Prostate gland (tissue), 2 donors: Measurements from ENCODE around the gene KCND2. TPM values are rescaled to one million over a fixed set of nuclear protein-coding genes. Genes with fewer than 3 reads are reported as not detected.

Experiments used
- DNase-seq: peaks from one replicate; pipeline ENCODE4 v3.0.0-alpha.2; 2019; ENCODE audit warnings: low spot score
- H3K27ac ChIP-seq, 2 donors: fragments of 200-600 bp; sonication (generic); 2 replicates each; pipeline ENCODE4 v1.5.1; 2017 to 2019
- H3K27me3 ChIP-seq: fragments of 200-600 bp; sonication (generic); replicated peaks from 2 replicates; pipeline ENCODE4 v1.5.1; 2019; ENCODE audit not compliant: insufficient read depth
- H3K36me3 ChIP-seq, 2 donors: fragments of 200-600 bp; sonication (generic); 1 replicate in 1 of 2; 2 replicates in 1 of 2; pipeline versions ENCODE4 v1.5.1 to v1.8.1; 2017 to 2019
- H3K4me1 ChIP-seq: fragments of 200-600 bp; sonication (generic); replicated peaks from 2 replicates; pipeline ENCODE4 v1.5.1; 2019
- H3K4me3 ChIP-seq, 2 donors: fragments of 200-600 bp; sonication (generic); 2 replicates each; pipeline ENCODE4 v1.5.1; 2017 to 2019
- H3K9me3 ChIP-seq: fragments of 200-600 bp; sonication (generic); 2 replicates; pipeline ENCODE4 v1.5.1; 2017
- CTCF ChIP-seq, 4 experiments: fragments of 200-600 bp in 2 of 4; fragments of 450-650 bp in 2 of 4; sonication (generic) in 2 of 4; IDR thresholded peaks; 1 replicate in 3 of 4; 2 replicates in 1 of 4; pipeline ENCODE4 v1.5.1; 2016 to 2019; ENCODE audit warnings: antibody characterized with exemption in 4 of 4, mild to moderate bottlenecking in 2 of 4, moderate library complexity in 2 of 4
- POLR2A ChIP-seq: fragments of 450-650 bp; IDR thresholded peaks from one replicate; pipeline ENCODE4 v1.6.1; 2016; ENCODE audit warnings: antibody characterized with exemption, mild to moderate bottlenecking
- POLR2AphosphoS5 ChIP-seq: sonication (generic); formaldehyde crosslinking; IDR thresholded peaks from one replicate; pipeline ENCODE4 v1.6.1; 2017; ENCODE audit warnings: antibody characterized with exemption
- WGBS: methylation state at CpG from one replicate; pipeline ENCODE4 v1.1.5; 2018; 5-methylcytosine and 5-hydroxymethylcytosine counted together
- intact Hi-C: fragments of 100-400 bp; cut with DNase I; formaldehyde crosslinking; loops from one replicate; pipeline ENCODE4 v1.14.2; 2022
- total RNA-seq, 2 donors: library from RNA; depleted of rRNA; stranded (reverse); fragments of >200 nt; gene quantifications; one replicate each; pipeline ENCODE4 v1.1.0, GENCODE V29; 2016

The KCND2 gene
- total RNA-seq, 2 donors from 2014 or later = 3.0 TPM; not detected in 1

DNA sequence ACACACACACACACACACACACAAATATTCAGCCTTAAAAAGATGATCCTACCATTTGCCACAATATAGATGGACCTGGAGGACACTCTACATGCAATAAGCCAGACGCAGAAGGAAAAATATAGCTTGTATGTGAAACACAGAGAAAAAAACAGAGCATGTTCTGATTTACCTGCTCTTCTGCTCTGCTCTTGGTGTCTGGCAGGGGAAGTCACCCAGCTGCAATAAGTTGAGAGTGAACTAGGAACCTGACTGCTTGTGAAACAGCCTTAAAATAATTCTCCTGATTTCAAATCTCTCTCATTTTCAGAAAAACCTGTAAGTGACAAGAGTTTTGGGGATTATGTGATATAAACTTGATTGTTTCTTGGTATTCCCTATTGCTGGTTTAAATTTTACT is 31.0 kb upstream of the KCND2 start:
- no peak overlapping the region for H3K27ac ChIP-seq
- H3K36me3 ChIP-seq = no peaks in the 10 kb centered on the region
- no peaks in the 10 kb centered on the region for H3K27me3 ChIP-seq
- no peaks in the 10 kb centered on the region for H3K4me1 ChIP-seq
- H3K4me3 ChIP-seq = no peak overlapping the region
- no peaks in the 10 kb centered on the region for H3K9me3 ChIP-seq
- no peak for DNase-seq
- TF ChIP-seq POLR2A = no peak
- 80% methylated on average over 1 of the region's 1 CpG for WGBS
- intact Hi-C loops = no loop called here

DNA sequence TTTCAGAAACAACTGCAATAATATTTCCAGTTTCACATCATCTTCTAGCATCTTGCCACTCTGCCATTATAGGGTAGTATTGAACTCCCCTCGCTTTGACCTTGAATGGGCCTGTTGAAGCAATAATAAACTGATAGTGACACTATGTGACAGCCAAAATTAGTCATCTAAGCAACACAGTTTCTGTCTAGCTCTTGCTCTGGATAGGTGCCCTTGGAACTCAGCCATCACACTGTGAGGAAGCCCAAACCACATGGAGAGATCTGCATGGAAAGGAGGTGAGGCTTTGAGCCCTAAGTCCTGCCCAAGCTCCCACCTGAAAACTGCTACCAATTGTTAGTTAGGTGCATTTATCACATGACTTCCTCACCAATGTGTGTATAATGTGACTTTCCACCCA is 18.1 kb upstream of the KCND2 start:
- intact Hi-C loops = no loop called here
- 78% methylated on average over 1 of the region's 1 CpG for WGBS
- H3K27me3 ChIP-seq = no peaks in the 10 kb centered on the region
- DNase-seq = no peak
- TF ChIP-seq POLR2A = no peak
- TF ChIP-seq POLR2AphosphoS5 = no peak
- no peak for TF ChIP-seq CTCF (IDR thresholded peaks at IDR 0.05)
- no peaks in the 10 kb centered on the region for H3K4me1 ChIP-seq
- H3K4me3 ChIP-seq = no peak overlapping the region
- H3K36me3 ChIP-seq = no peaks in the 10 kb centered on the region
- H3K27ac ChIP-seq = no peak overlapping the region
- H3K9me3 ChIP-seq = no peaks in the 10 kb centered on the region

DNA sequence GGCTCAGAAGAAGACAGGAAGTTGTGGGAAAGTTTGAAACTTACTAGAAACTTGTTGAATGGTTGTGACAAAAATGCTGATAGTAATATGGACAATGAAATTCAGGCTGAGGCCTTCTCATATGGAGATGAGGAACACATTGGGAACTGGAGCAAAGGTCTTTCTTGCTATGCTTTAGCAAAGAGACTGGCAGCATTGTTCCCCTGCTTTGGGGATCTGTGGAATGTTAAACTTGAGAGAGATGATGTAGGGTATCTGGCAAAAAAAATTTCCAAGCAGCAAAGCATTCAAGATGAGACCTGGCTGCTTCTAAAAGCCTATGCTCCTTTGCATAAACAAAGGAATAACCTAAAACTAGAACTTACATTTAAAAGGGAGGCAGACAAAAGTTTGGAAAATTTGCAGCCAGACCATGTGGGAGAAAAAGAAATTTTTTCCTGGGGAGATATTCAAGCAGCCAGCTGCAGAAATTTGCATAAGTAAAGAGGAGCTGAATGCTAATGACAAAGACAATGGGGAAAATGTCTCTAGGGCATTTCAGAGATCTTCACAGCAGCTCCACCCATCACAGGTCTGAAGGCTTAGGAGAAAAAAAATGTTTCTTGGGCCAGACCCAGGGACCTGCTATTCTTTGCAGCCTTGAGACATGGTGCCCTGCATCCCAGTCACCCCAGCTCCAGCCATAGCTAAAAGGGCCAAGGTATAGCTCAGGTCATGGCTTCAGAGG is 16.5 kb upstream of the KCND2 start:
- DNase-seq = no peak
- Histone ChIP-seq H3K27me3 (no peaks in the 10 kb centered on the region), H3K9me3 (no peaks in the 10 kb centered on the region), H3K4me1 (no peaks in the 10 kb centered on the region), H3K4me3 (no peak overlapping the region), H3K36me3 (no peaks in the 10 kb centered on the region), H3K27ac (no peak overlapping the region)
- intact Hi-C loops = no loop called here
- TF ChIP-seq CTCF (IDR thresholded peaks at IDR 0.05) (no peak), POLR2A (no peak), POLR2AphosphoS5 (no peak)

DNA sequence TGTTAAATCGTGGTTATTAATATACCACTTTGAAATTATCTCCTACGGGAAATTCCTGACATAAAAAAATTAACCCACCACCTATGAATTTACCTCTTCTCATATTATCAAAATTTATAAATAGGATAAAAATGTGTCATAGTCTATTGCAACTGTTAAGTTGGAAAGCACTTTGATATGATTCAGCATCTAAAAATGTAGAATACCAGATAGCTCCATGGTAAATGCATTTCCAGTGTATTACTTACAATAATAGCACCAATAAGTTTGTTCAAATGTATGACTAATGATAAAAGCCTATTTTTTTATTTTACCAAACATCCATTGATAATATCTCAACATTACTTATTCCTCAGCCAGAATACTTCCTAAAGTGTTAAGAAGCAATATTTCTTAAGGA is 13.6 kb upstream of the KCND2 start:
- no peak for DNase-seq
- Histone ChIP-seq H3K4me3 (no peak overlapping the region), H3K9me3 (no peaks in the 10 kb centered on the region), H3K36me3 (no peaks in the 10 kb centered on the region), H3K4me1 (no peaks in the 10 kb centered on the region), H3K27ac (no peak overlapping the region), H3K27me3 (no peaks in the 10 kb centered on the region)
- TF ChIP-seq POLR2AphosphoS5 (no peak), CTCF (IDR thresholded peaks at IDR 0.05) (no peak), POLR2A (no peak)
- 91% methylated on average over 2 of the region's 2 CpGs for WGBS
- intact Hi-C loops = no loop called here

DNA sequence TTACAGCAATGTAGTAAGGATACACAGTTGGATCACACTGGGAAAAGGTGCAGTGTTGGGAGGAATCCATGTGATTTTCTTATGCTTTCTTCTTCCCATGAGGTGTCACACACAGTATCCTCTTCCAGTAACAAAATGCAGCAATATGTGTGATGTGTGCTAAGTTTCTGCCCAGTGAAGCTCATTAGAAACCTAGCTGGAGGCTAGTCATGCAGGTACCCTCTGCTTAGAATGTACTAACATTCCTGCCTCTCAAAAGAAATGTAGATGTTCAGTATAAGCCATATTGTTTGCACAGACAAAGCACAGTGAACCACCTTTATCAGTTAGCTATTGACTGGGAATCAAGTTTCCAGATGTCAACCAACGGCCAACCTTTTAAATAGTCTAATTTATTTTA is 12.9 kb upstream of the KCND2 start:
- Histone ChIP-seq H3K4me3 (no peak overlapping the region), H3K4me1 (no peaks in the 10 kb centered on the region), H3K27ac (no peak overlapping the region), H3K27me3 (no peaks in the 10 kb centered on the region), H3K36me3 (no peaks in the 10 kb centered on the region), H3K9me3 (no peaks in the 10 kb centered on the region)
- no peak for DNase-seq
- WGBS = 58% methylated on average over 1 of the region's 1 CpG
- intact Hi-C loops = no loop called here
- TF ChIP-seq CTCF (IDR thresholded peaks at IDR 0.05) (no peak), POLR2A (no peak), POLR2AphosphoS5 (no peak)
